GM12873 (cell line): Measurements from ENCODE around the gene STK39.

ENCODE experiments used
- TF ChIP-seq, protein P1 (sequence below): IDR thresholded peaks from 2 replicates; pipeline ENCODE4 v1.5.1; 2012; ENCODE audit warnings: low read depth, mild to moderate bottlenecking, moderate library complexity, low read length, control low read depth; ENCODE audit not compliant: insufficient read depth; ENCODE audit errors: missing control alignments

Gene STK39

GRCh38 chr2:168089200-168089599 lies 158.2 kb downstream of the STK39 start:
- TF ChIP-seq, protein P1, sequence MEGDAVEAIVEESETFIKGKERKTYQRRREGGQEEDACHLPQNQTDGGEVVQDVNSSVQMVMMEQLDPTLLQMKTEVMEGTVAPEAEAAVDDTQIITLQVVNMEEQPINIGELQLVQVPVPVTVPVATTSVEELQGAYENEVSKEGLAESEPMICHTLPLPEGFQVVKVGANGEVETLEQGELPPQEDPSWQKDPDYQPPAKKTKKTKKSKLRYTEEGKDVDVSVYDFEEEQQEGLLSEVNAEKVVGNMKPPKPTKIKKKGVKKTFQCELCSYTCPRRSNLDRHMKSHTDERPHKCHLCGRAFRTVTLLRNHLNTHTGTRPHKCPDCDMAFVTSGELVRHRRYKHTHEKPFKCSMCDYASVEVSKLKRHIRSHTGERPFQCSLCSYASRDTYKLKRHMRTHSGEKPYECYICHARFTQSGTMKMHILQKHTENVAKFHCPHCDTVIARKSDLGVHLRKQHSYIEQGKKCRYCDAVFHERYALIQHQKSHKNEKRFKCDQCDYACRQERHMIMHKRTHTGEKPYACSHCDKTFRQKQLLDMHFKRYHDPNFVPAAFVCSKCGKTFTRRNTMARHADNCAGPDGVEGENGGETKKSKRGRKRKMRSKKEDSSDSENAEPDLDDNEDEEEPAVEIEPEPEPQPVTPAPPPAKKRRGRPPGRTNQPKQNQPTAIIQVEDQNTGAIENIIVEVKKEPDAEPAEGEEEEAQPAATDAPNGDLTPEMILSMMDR: no peak

DNA sequence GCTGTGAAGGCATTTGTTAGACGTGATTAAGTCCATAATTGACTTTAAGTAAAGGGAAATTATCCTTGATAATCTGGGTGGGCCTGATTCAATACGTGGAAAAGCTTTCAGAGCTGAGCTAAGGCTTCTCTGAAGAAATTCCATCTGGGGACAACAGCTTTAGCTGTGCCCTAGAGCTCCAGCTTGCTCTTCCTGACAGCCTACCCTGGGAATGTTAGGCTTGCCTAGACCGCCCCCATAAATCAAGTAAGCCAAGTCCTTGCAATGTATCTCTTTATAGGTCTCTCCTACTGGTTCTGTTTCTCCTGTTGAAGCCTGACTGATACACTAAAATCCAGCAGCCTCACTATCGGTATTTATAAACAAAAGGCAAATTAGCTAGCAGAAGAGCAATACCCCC lies 160.0 kb downstream of the STK39 start:
- TF ChIP-seq, protein P1: no peak

- TF ChIP-seq, protein P1: no peak
Observed at GRCh38 chr2:168086851-168087250, 160.5 kb downstream of the STK39 start.

DNA sequence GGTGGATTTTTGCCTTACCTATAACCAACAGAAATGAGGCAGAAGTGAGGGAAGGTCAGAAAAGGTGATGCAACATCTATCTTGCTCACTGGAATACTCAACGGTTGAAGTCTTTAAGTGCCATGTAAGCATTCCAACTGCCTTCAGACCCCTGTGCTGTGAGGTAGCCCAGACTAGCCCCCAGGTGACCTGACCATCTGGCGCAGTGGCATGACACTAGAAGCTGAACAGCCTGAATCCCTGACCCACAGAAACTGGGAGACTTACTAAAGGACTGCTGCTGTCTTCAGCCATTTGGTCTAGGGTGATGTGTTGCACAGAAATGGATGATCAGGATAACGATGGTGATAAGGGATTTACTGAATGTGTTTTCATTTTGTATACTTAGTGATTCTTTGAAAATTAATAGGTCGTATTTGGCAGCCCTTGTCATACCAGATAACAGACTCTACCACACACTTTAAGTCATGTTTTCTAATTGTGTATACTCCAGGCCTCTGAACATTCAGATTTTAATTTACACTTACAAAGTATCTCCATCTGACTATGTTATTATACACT lies 161.5 kb downstream of the STK39 start:
- TF ChIP-seq, protein P1: no peak

DNA sequence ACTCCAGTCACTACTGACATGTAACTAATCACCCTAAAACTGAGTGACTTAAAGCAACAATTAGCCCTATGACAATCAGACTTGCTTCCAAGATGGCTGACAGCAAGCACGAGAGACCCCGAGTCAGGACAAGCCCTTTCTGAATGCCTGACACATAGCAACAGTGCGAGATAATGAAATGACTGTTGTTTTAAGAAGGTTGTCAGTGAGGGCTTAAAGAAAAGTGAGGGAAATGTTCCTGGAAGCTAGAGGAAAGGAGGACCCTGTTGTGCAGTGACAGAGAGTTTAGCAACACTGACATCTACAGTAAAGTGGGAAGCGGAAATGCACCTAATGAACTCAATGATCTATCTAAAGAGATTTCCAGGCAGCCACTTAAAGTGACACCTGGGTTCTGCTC lies 163.1 kb downstream of the STK39 start:
- TF ChIP-seq, protein P1: no peak

- TF ChIP-seq, protein P1: no peak
Observed at GRCh38 chr2:168079236-168079635, 168.2 kb downstream of the STK39 start.

- TF ChIP-seq, protein P1: no peak
Observed at GRCh38 chr2:168076731-168077130, 170.7 kb downstream of the STK39 start.
